ENCODE results near the gene MIGA2. TPM values are rescaled to one million over a fixed set of nuclear protein-coding genes. Genes with fewer than 3 reads are reported as not detected.

MIGA2 gene
- total and polyA plus RNA-seq, 9 of the 15 experiments (the other 6 are each of a cell fraction or from before 2014, with no cell fraction given): 0.15 to 54.1 (median 18.0) TPM

- TF ChIP-seq MAZ (CRISPR knock-in tag; conservative IDR thresholded peaks at IDR 0.05 in 1 of 2, IDR thresholded peaks at IDR 0.05 in 1 of 2) (peak in 1 of 2 experiments; percentile 70; a peak in 2 of 4 replicates), RFX5 (IDR thresholded peaks at IDR 0.05; ENCODE audit: low read depth, low read length) (no peak), ZNF444 (CRISPR knock-in tag; IDR thresholded peaks at IDR 0.05) (no peak), BMI1 (IDR thresholded peaks at IDR 0.05; ENCODE audit: low read length) (no peak), E4F1 (CRISPR knock-in tag; IDR thresholded peaks at IDR 0.05; ENCODE audit: borderline replicate concordance) (no peak), PATZ1 (CRISPR knock-in tag; IDR thresholded peaks at IDR 0.05; ENCODE audit: borderline replicate concordance) (no peak), BHLHE40 (IDR thresholded peaks at IDR 0.05; ENCODE audit: low read length) (peak; percentile 97), AFF4 (CRISPR knock-in tag; IDR thresholded peaks at IDR 0.05) (no peak), ZNF655 (CRISPR knock-in tag; IDR thresholded peaks at IDR 0.05) (no peak), OTX1 (CRISPR knock-in tag; IDR thresholded peaks at IDR 0.05) (no peak), ELF4 (CRISPR knock-in tag; IDR thresholded peaks at IDR 0.05) (no peak), ZNF668 (CRISPR knock-in tag; IDR thresholded peaks at IDR 0.05) (no peak), POLR2G (IDR thresholded peaks at IDR 0.05; ENCODE audit: low read depth, low read length) (peak; percentile 86), CEBPB (tag; IDR thresholded peaks at IDR 0.05) (peak; percentile 61; the same call in 1 of the 2 replicates), TAF1 (IDR thresholded peaks at IDR 0.05; ENCODE audit: control insufficient read depth, extremely low read depth, insufficient read depth, low read length, severe bottlenecking) (peak; percentile 21), RBBP5 (IDR thresholded peaks at IDR 0.05; ENCODE audit: borderline replicate concordance, insufficient read depth, low read length, poor library complexity, severe bottlenecking) (peak; percentile 63)
Measured at GRCh38 chr9:129036241-129036922, at the start of gene MIGA2 (continued).
